HCT116 (cell line): ENCODE results near the gene GPR31. TPM values are rescaled to one million over a fixed set of nuclear protein-coding genes. Genes with fewer than 3 reads are reported as not detected.

Experiments used
- ATAC-seq: fragments of 200-7000 bp; cut with Tn5 transposase; 2 replicates; pipeline ENCODE4 v1.9.1; 2020; ENCODE audit warnings: mild to moderate bottlenecking, moderate library complexity
- BruUV-seq: library from RNA; stranded (reverse); fragments of 400-500 nt; replicated peaks from 2 replicates; lab custom pipeline; 2021; lab: Mats Ljungman, UMichigan
- CTCF ChIA-PET: fragments of 300-600 bp; sonication (Branson Sonifier 250); formaldehyde crosslinking; loops from one replicate; lab custom pipeline; 2021; ENCODE audit warnings: antibody characterized with exemption; lab: Charles Lee
- POLR2A ChIA-PET: fragments of 300-600, 350-600 bp; sonication (Branson Sonifier 250); formaldehyde crosslinking; loops from one replicate; lab custom pipeline; 2021; ENCODE audit warnings: antibody characterized with exemption; lab: Charles Lee
- RAD21 ChIA-PET, 2 experiments: fragments of 300-600 bp; sonication (Branson Sonifier 250); formaldehyde crosslinking; loops; one replicate each; lab custom pipeline; 2023; ENCODE audit warnings: low total read pairs in 2 of 2; ENCODE audit not compliant: uncharacterized antibody in 2 of 2, unreplicated experiment in 2 of 2, low non-redundant PET in 1 of 2; lab: Charles Lee
- DNase-seq: peaks from one replicate; pipeline ENCODE4 v3.0.0-alpha.2; 2010; ENCODE audit warnings: low read depth, low spot score
- H2AFZ ChIP-seq: fragments of 200-600 bp; shearing (Covaris generic), sonication (generic); 2 replicates; pipeline ENCODE4 v1.6.1; 2017; ENCODE audit warnings: low read depth, mixed run types, mixed read lengths, antibody characterized with exemption, low read length; ENCODE audit not compliant: poor library complexity, severe bottlenecking
- H3K27ac ChIP-seq: 2 replicates; pipeline ENCODE4 v1.5.1; 2012; ENCODE audit warnings: low read depth, low read length
- H3K27me3 ChIP-seq: fragments of 200-600 bp; sonication (generic); 2 replicates; pipeline ENCODE4 v1.6.1; 2016; ENCODE audit warnings: mixed run types, low read length, mixed read lengths; ENCODE audit not compliant: insufficient read depth
- H3K36me3 ChIP-seq, 2 experiments: fragments of 200-500 bp in 1 of 2; fragments of 200-600 bp in 1 of 2; sonication (Bioruptor generic) in 1 of 2; sonication (generic) in 1 of 2; 2 replicates each; pipeline versions ENCODE4 v1.5.1 to v1.6.1; 2014 to 2016; ENCODE audit warnings: low read length in 2 of 2, inconsistent platforms in 1 of 2, mixed read lengths in 1 of 2, mixed run types in 1 of 2; ENCODE audit not compliant: insufficient read depth in 2 of 2, control insufficient read depth in 1 of 2
- H3K4me1 ChIP-seq, 2 experiments: fragments of 200-600 bp in 1 of 2; sonication (generic) in 1 of 2; 2 replicates each; pipeline versions ENCODE4 v1.5.1 to v1.6.1; 2012 to 2017; ENCODE audit warnings: low read length in 2 of 2, inconsistent platforms in 1 of 2, mild to moderate bottlenecking in 1 of 2, mixed read lengths in 1 of 2, mixed run types in 1 of 2, moderate library complexity in 1 of 2; ENCODE audit not compliant: insufficient read depth in 2 of 2, control insufficient read depth in 1 of 2
- H3K4me2 ChIP-seq: fragments of 200-600 bp; sonication (generic); 2 replicates; pipeline ENCODE4 v1.6.1; 2017; ENCODE audit warnings: mixed run types, low read length, mixed read lengths
- H3K4me3 ChIP-seq, 2 experiments: fragments of 200-600 bp in 1 of 2; sonication (generic) in 1 of 2; replicated peaks in 1 of 2; 2 replicates each; pipeline ENCODE4 v1.5.1; 2011 to 2016; ENCODE audit warnings: low read length in 2 of 2, control low read depth in 1 of 2, low read depth in 1 of 2, mild to moderate bottlenecking in 1 of 2, mixed read lengths in 1 of 2, mixed run types in 1 of 2
- H3K79me2 ChIP-seq: fragments of 200-600 bp; sonication (generic); 2 replicates; pipeline ENCODE4 v1.6.1; 2017; ENCODE audit warnings: mild to moderate bottlenecking, mixed run types, low read length, moderate library complexity, mixed read lengths; ENCODE audit not compliant: insufficient read depth
- H3K9ac ChIP-seq: fragments of 200-600 bp; sonication (generic); 2 replicates; pipeline ENCODE4 v1.6.1; 2016; ENCODE audit warnings: low read length, mixed read lengths
- H3K9me2 ChIP-seq: fragments of 200-600 bp; sonication (generic), shearing (Covaris generic); 2 replicates; pipeline ENCODE4 v1.6.1; 2017; ENCODE audit warnings: mixed run types, mild to moderate bottlenecking, moderate library complexity; ENCODE audit not compliant: insufficient read depth
- H3K9me3 ChIP-seq, 2 experiments: fragments of 200-500 bp in 1 of 2; fragments of 200-600 bp in 1 of 2; sonication (Bioruptor generic) in 1 of 2; sonication (generic) in 1 of 2; 2 replicates each; pipeline ENCODE4 v1.6.1; 2014 to 2017; ENCODE audit warnings: low read length in 2 of 2, mixed read lengths in 2 of 2, inconsistent platforms in 1 of 2, low read depth in 1 of 2, mild to moderate bottlenecking in 1 of 2, mixed run types in 1 of 2, moderate library complexity in 1 of 2; ENCODE audit not compliant: control insufficient read depth in 1 of 2, insufficient read depth in 1 of 2
- H4K20me1 ChIP-seq: fragments of 200-600 bp; sonication (generic), shearing (Covaris generic); 2 replicates; pipeline ENCODE4 v1.6.1; 2017; ENCODE audit warnings: mixed run types, mild to moderate bottlenecking, moderate library complexity; ENCODE audit not compliant: insufficient read depth
- ATF3 ChIP-seq: IDR thresholded peaks from 2 replicates; pipeline ENCODE4 v1.6.1; 2012
- CEBPB ChIP-seq: IDR thresholded peaks from 2 replicates; pipeline ENCODE4 v1.6.1; 2012; ENCODE audit warnings: low read depth
- EGR1 ChIP-seq: IDR thresholded peaks from 2 replicates; pipeline ENCODE4 v1.6.1; 2012; ENCODE audit warnings: low read depth
- JUND ChIP-seq: IDR thresholded peaks from 2 replicates; pipeline ENCODE4 v1.6.1; 2012
- SIN3A ChIP-seq: IDR thresholded peaks from 2 replicates; pipeline ENCODE4 v1.6.1; 2012; ENCODE audit warnings: low read depth
- SP1 ChIP-seq: IDR thresholded peaks from 2 replicates; pipeline ENCODE4 v1.6.1; 2012; ENCODE audit warnings: low read depth
- YY1 ChIP-seq: IDR thresholded peaks from 2 replicates; pipeline ENCODE4 v1.6.1; 2011; ENCODE audit warnings: low read length, low read depth, moderate library complexity, mild to moderate bottlenecking; ENCODE audit not compliant: insufficient replicate concordance; ENCODE audit errors: extremely low read depth
- ZFX ChIP-seq: fragments of 450-650 bp; IDR thresholded peaks from 2 replicates; pipeline ENCODE4 v1.6.1; 2017
- ZNF274 ChIP-seq: fragments of 200-500 bp; sonication (Bioruptor generic); IDR thresholded peaks from 2 replicates; pipeline ENCODE4 v1.6.1; 2014; ENCODE audit warnings: mild to moderate bottlenecking, low read depth, low read length, inconsistent platforms
- intact Hi-C: fragments of 100-400 bp; cut with micrococcal nuclease; formaldehyde crosslinking; loops from 2 replicates; pipeline ENCODE4 v1.10.0; 2022
- total RNA-seq: library from RNA; stranded (reverse); gene quantifications from one replicate; pipeline ENCODE4 v1.2.1, GENCODE V29; 2021; ENCODE audit not compliant: unreplicated experiment
- TF ChIP-seq, protein P1 (sequence below): IDR thresholded peaks from 2 replicates; pipeline ENCODE4 v1.6.1; 2011; ENCODE audit warnings: mild to moderate bottlenecking, low read length, moderate library complexity; ENCODE audit not compliant: insufficient replicate concordance; ENCODE audit errors: extremely low read depth

Gene GPR31
- total RNA-seq, 1 experiment from 2014 or later, result not detected

DNA sequence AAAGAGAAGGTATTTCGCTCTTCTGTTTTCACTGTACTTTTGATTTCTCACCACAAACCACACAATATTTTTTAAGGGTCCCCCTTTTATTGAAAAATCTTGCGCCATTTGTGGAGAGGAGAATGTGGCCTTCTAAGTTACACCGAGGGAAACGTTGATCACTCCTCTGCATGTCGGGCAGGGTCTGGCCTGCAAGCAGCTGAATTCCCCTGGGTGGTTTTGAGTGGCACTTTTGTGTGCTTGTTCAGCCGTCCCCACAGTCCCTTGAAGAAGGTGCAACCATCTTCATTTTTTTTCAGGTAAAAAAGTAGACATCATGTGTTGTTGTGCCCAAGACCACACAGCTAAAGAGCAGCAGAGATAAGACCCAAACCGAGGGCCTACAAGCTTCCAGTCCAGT is 6.1 kb downstream of the GPR31 start:
- no peak overlapping the region for H3K9ac ChIP-seq
- no peaks in the 10 kb centered on the region for H3K4me1 ChIP-seq
- no peak overlapping the region for H3K4me3 ChIP-seq
- peaks cover 21% of the 10 kb centered on the region for H3K27me3 ChIP-seq
- no TSS peak for BruUV-seq
- ATAC-seq (no peak), DNase-seq (no peak)
- POLR2A ChIA-PET, result no interaction called here
- no peaks in the 10 kb centered on the region for H3K36me3 ChIP-seq
- TF ChIP-seq EGR1 (no peak), SIN3A (no peak), JUND (no peak), SP1 (no peak), ZNF274 (no peak), ZFX (no peak), YY1 (no peak), ATF3 (no peak), CEBPB (no peak)
- TF ChIP-seq, protein P1, sequence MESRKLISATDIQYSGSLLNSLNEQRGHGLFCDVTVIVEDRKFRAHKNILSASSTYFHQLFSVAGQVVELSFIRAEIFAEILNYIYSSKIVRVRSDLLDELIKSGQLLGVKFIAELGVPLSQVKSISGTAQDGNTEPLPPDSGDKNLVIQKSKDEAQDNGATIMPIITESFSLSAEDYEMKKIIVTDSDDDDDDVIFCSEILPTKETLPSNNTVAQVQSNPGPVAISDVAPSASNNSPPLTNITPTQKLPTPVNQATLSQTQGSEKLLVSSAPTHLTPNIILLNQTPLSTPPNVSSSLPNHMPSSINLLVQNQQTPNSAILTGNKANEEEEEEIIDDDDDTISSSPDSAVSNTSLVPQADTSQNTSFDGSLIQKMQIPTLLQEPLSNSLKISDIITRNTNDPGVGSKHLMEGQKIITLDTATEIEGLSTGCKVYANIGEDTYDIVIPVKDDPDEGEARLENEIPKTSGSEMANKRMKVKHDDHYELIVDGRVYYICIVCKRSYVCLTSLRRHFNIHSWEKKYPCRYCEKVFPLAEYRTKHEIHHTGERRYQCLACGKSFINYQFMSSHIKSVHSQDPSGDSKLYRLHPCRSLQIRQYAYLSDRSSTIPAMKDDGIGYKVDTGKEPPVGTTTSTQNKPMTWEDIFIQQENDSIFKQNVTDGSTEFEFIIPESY, result no peak
- H3K9me2 ChIP-seq, result no peaks in the 10 kb centered on the region
- intact Hi-C loops, result no loop called here
- RAD21 ChIA-PET, result no interaction called here
- CTCF ChIA-PET, result no interaction called here
- H2AFZ ChIP-seq, result no peak overlapping the region
- H3K27ac ChIP-seq, result no peak overlapping the region
- H4K20me1 ChIP-seq, result no peaks in the 10 kb centered on the region
- no peaks in the 10 kb centered on the region for H3K9me3 ChIP-seq
- no peak overlapping the region for H3K4me2 ChIP-seq
- H3K79me2 ChIP-seq, result no peaks in the 10 kb centered on the region
